GM19328 (cell line): ENCODE results near the gene ZEB2.

ENCODE experiments used
- ATAC-seq: cut with Tn5 transposase; IDR thresholded peaks from one replicate; pipeline ENCODE4 v1.9.1; 2021; ENCODE audit warnings: mild to moderate bottlenecking, moderate library complexity; ENCODE audit not compliant: unreplicated experiment

The ZEB2 gene

GRCh38 chr2:144513388-144514101 is 6.4 kb downstream of the ZEB2 start:
- no peak for ATAC-seq

GRCh38 chr2:144512891-144513351 is 7.0 kb downstream of the ZEB2 start:
- ATAC-seq = no peak

DNA sequence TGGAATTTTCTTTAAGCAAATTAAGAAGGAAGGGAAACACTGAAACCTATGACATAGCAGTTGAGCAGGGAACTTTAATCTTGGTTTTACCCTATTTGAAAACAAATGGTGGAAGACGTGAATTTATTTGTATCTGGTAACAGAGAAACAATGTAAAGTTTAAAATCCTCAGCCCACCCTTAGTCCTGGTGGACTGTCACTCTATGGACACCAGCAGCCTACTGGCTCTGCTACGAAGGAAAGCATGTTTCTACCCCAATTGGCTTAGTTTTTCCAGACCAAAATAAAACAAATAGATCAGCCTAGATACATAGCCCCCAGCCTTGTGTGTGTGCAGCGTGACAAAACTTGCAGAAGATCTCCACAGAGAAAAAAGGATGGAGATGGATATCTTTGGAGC is 7.4 kb downstream of the ZEB2 start:
- no peak for ATAC-seq

DNA sequence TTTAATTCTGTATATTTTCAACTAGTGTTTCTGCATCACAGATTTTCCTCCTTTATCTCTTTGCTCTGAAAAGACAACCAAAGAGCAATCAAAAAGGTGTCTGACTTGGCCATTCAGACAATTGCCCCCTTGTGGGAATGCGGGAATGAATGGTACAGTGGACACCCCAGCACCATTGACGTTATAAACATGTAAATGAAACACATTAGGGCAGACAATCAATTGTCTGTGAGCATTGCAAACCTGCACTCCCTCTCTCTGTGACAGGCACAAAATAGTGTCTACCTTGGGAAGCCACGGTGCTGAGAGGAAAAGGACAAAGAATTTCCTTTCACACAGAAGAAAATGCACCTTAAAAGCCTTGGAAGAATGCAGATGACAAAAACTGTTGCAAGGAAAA is 8.0 kb downstream of the ZEB2 start:
- no peak for ATAC-seq

DNA sequence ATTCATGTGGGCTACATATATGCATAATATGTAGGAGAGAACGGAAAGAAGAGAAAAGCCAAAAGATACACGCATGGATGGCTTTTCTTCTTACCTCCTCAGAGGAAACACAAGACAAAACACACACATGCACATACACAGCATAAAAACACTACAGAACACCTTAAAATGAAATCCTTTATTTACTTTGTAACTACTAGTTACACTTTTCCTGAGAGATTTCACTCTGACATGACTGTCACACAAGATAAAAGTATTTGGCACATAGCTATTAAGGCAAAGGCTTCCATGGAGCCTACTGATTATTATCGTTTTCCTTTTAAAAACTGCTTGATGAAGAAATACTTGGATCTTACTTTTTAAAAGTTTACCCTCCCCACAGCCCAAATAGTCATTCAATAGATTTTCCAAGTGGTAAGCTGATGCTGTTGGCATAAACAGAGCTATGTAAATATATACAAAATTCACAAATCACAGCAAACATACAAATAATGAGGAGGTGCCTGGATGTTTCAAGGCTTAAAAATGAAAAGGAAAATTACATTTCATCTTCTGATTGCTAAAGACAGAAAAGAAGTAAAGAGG is 8.6 kb downstream of the ZEB2 start:
- ATAC-seq = no peak

GRCh38 chr2:144510294-144510991 is 9.5 kb downstream of the ZEB2 start:
- peak; percentile 51 for ATAC-seq

DNA sequence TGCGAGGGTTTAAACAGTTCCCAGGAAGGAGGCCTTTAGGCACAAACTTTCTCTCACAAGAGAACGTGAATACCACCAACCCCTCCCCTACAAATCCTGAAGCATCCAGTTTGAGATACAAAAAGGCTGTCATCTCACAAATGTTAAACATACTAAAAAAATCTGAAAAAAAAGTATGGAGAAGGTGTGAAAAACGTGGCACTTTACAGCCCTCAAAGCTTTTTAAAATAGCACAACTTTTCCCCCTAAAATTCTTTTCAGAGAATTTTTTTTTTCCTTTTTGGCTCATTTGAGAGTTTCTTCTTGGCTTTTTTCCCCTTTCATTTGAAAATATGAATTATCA is 10.1 kb downstream of the ZEB2 start:
- ATAC-seq = no peak

- ATAC-seq = no peak
Observed at GRCh38 chr2:144509001-144509878, 10.7 kb downstream of the ZEB2 start.

DNA sequence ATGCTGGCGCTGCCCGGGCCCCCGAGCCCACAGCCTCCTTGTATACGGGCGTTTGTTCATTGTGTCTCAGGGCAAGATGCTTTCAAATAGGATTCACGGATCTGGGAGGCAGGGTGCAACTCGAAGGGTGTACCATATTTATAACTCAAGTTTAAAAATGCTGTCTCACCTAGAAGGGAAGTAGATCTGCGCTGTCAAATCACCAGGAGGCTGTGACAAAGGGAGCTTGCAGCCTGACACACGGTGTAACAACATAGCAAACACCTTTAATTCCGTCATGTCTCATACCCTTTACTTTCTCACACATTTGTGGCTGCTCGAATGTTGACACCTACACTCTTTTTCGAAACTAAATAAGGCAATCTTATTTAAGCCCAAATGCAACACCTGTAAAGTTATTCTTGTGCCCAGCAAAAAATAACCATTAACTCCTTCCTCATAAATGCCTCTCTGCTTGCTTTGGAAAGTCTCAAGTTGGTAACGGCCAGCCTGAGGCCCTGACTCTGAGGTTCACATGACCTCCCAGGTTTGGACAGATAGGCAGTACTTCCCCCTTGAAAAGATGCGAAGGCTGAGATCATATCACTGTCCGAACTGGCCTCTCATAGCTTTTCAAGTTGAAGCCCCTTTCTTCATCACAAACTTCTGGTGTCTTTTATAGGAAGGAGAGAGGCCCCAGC is 11.6 kb downstream of the ZEB2 start:
- no peak for ATAC-seq

DNA sequence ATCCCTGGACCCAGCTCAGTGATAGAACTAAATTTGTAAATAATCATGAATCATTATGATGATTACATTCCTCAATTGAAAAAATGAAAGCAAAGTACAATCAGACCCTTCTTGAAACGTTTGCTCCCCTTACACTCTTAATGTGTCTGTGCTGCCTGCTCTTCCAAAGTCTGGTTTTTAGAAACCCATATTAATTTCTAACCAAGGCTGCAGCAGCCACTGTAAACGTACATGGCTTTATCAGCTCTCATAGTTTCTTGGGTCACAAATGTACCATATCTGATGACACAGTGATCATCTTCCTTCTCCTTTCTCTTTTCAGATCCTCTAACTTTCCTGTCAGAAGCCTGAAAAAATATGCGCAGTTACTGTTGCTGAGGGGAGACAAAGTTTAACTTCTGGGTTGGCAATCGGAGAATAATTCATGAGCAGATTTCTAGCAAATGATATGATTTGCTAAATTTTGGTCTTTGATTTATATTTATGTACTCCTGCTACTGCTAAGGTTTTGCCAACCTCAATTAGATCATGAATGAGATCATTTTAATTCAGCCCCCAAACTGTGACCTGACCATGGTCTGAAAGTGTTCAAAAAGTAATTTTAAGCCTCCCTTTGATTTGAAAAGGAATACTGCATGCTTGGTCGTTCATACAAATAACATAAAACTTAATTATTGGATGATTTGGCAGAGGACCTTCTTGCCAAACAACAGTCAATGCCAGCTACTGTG is 12.3 kb downstream of the ZEB2 start:
- no peak for ATAC-seq

- no peak for ATAC-seq
Observed at GRCh38 chr2:144505245-144505831, 14.6 kb downstream of the ZEB2 start.

GRCh38 chr2:144504218-144504641 is 15.7 kb downstream of the ZEB2 start:
- no peak for ATAC-seq

GRCh38 chr2:144503242-144503641 is 16.7 kb downstream of the ZEB2 start:
- no peak for ATAC-seq

DNA sequence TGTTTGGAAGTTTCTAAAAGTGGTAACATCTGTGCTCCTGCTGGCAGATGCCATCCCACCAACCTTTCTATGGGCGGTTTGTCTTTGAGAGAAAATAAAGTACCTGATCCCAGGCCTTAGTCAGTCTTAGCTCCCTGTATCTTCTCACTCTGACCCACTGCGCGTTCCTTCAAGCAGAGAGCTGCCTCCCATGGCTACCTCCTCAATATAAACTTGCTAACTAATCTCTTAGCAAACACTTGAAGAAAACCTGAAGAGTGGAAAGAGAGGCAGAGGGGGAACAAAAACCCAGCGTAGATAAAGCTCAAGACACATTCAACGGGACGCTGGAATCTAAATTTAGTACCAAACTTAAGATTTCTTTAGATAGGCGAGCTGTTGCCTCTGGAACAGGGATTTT is 17.6 kb downstream of the ZEB2 start:
- ATAC-seq = no peak

- no peak for ATAC-seq
Observed at GRCh38 chr2:144501627-144502026, 18.3 kb downstream of the ZEB2 start.

- no peak for ATAC-seq
Observed at GRCh38 chr2:144501118-144501517, 18.8 kb downstream of the ZEB2 start.

GRCh38 chr2:144500563-144500962 is 19.4 kb downstream of the ZEB2 start:
- no peak for ATAC-seq

DNA sequence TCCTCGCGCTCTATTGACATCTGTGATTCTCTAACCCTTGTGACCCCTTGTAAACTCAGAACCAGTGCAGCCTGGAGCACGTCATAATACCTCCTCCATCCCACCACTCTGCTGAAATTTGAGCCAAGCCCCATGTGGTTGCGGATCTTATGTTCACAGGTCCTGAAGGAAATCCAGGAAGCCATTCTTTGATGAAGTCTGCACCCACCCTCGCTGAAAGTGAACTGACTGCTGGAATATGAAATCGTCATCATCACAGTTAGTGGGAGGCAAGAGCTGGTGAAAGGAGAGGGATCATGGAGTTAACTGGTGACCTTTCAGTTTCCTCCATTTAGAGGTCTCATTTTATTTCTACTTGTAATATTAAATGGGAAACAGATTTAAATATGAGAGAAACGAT is 21.6 kb downstream of the ZEB2 start:
- no peak for ATAC-seq

DNA sequence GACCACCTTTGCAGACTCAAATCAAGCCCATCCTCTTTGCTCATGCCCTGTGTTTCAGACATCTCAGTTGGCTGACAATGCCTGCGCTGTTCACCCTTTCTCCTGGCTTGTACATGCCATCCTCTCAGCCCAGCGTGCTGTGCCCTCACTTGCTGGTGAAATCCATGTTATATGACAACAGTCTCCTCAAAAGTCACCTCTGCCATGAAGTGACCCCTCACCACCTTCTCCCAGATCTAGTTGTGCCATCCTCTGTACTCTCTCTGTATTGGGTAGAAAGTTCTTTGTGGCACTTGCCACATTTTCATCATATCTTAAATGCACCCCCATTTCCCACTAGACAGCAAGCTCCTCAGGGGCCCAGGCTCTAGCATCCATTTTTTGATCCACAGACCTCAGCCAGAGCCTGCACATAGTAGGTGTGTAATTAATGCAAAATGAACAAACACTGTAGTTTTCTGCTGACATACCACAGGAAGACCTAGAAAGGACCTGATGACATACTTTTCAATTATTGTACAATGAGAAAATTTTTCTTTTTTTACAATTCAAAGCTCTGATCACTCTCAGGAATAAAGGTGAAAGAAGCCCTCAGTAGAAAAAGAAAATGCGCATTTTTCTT is 22.8 kb downstream of the ZEB2 start:
- ATAC-seq = no peak
